Gastroesophageal sphincter (tissue), 4 donors: ENCODE measurements around the gene ADAM8. TPM values are rescaled to one million over a fixed set of nuclear protein-coding genes. Genes with fewer than 3 reads are reported as not detected.

Experiments used
- ATAC-seq: fragments of 150-250 bp; one replicate; pipeline ENCODE4 v1.9.1; 2016; ENCODE audit warnings: mild to moderate bottlenecking, moderate library complexity
- H3K27ac ChIP-seq, 4 donors: fragments of 200-600 bp; sonication (generic) in 3 of 4; 1 replicate in 3 of 4; 2 replicates in 1 of 4; pipeline ENCODE4 v1.5.1; 2016 to 2019
- H3K27me3 ChIP-seq: fragments of 200-600 bp; sonication (generic); one replicate; pipeline ENCODE4 v1.5.1; 2019
- H3K36me3 ChIP-seq, 2 donors: fragments of 200-600 bp; sonication (generic); one replicate each; pipeline ENCODE4 v1.5.1; 2019; ENCODE audit warnings: control low read depth in 1 of 2
- H3K4me1 ChIP-seq, 3 donors: fragments of 200-600 bp; sonication (generic); 1 replicate in 2 of 3; 2 replicates in 1 of 3; pipeline ENCODE4 v1.5.1; 2016 to 2019; ENCODE audit warnings: control low read depth in 2 of 3
- H3K4me3 ChIP-seq, 2 donors: fragments of 200-600 bp; sonication (generic); one replicate each; pipeline ENCODE4 v1.5.1; 2019; ENCODE audit warnings: mild to moderate bottlenecking in 1 of 2, moderate library complexity in 1 of 2
- H3K9me3 ChIP-seq, 3 donors: fragments of 200-600 bp; sonication (generic); one replicate each; pipeline ENCODE4 v1.5.1; 2017 to 2019; ENCODE audit warnings: control low read depth in 2 of 3
- CTCF ChIP-seq, 4 experiments: fragments of 200-600 bp in 2 of 4; fragments of 450-650 bp in 2 of 4; sonication (generic) in 1 of 4; IDR thresholded peaks; one replicate each; pipeline ENCODE4 v1.5.1; 2017 to 2019; ENCODE audit warnings: antibody characterized with exemption in 4 of 4, mild to moderate bottlenecking in 2 of 4, moderate library complexity in 2 of 4
- EP300 ChIP-seq: sonication (generic); formaldehyde crosslinking; IDR thresholded peaks from one replicate; pipeline ENCODE4 v1.6.1; 2017; ENCODE audit warnings: antibody characterized with exemption, mild to moderate bottlenecking
- POLR2A ChIP-seq, 2 donors: fragments of 450-650 bp; IDR thresholded peaks; one replicate each; pipeline ENCODE4 v1.6.1; 2017; ENCODE audit warnings: antibody characterized with exemption in 2 of 2, mild to moderate bottlenecking in 2 of 2, moderate library complexity in 1 of 2
- POLR2AphosphoS5 ChIP-seq: sonication (generic); formaldehyde crosslinking; IDR thresholded peaks from one replicate; pipeline ENCODE4 v1.6.1; 2017; ENCODE audit warnings: antibody characterized with exemption
- WGBS, 2 donors: methylation state at CpG; one replicate each; pipeline ENCODE4 v1.1.5; 2018; ENCODE audit warnings: low coverage in 1 of 2; 5-methylcytosine and 5-hydroxymethylcytosine counted together
- total RNA-seq, 4 donors: library from RNA; depleted of rRNA; stranded (reverse); fragments of >200 nt; gene quantifications; one replicate each; pipeline ENCODE4 v1.1.0, GENCODE V29; 2016

ADAM8 gene
- total RNA-seq, 4 donors from 2014 or later, result 2.0 to 6.6 (median 3.3) TPM

GRCh38 chr10:133246236-133246626 is 30.4 kb downstream of the ADAM8 start:
- WGBS, 2 donors, result 45 to 47% methylated on average over 4 to 8 of the region's 12 CpGs
- Histone ChIP-seq H3K9me3 (no peaks in the 10 kb centered on the region), H3K4me3 (no peak overlapping the region), H3K36me3 (no peaks in the 10 kb centered on the region), H3K27me3 (peaks cover 98% of the 10 kb centered on the region), H3K4me1 (no peaks in the 10 kb centered on the region), H3K27ac (no peak overlapping the region)
- ATAC-seq, result no peak
- no peak for TF ChIP-seq CTCF (IDR thresholded peaks at IDR 0.05)
- TF ChIP-seq POLR2AphosphoS5, result no peak

GRCh38 chr10:133245439-133246235 is 31.0 kb downstream of the ADAM8 start:
- no peak overlapping the region for H3K4me3 ChIP-seq
- 33 to 80% methylated on average over 2 to 3 of the region's 33 CpGs for WGBS, 2 donors
- no peak overlapping the region for H3K27ac ChIP-seq
- no peaks in the 10 kb centered on the region for H3K4me1 ChIP-seq
- TF ChIP-seq EP300, result no peak
- no peaks in the 10 kb centered on the region for H3K9me3 ChIP-seq
- no peak for ATAC-seq
- no peaks in the 10 kb centered on the region for H3K36me3 ChIP-seq
- H3K27me3 ChIP-seq, result peaks cover 98% of the 10 kb centered on the region

GRCh38 chr10:133243593-133243992 is 33.1 kb downstream of the ADAM8 start:
- no peak for TF ChIP-seq EP300
- Histone ChIP-seq H3K4me3 (no peak overlapping the region), H3K9me3 (no peaks in the 10 kb centered on the region), H3K27me3 (peaks cover 100% of the 10 kb centered on the region), H3K4me1 (peaks cover 0 to under 1% (median 0%) of the 10 kb centered on the region in 3 donors), H3K36me3 (no peaks in the 10 kb centered on the region), H3K27ac (no peak overlapping the region)
- ATAC-seq, result no peak
- 70 to 87% methylated on average over 3 to 4 of the region's 14 CpGs for WGBS, 2 donors

DNA sequence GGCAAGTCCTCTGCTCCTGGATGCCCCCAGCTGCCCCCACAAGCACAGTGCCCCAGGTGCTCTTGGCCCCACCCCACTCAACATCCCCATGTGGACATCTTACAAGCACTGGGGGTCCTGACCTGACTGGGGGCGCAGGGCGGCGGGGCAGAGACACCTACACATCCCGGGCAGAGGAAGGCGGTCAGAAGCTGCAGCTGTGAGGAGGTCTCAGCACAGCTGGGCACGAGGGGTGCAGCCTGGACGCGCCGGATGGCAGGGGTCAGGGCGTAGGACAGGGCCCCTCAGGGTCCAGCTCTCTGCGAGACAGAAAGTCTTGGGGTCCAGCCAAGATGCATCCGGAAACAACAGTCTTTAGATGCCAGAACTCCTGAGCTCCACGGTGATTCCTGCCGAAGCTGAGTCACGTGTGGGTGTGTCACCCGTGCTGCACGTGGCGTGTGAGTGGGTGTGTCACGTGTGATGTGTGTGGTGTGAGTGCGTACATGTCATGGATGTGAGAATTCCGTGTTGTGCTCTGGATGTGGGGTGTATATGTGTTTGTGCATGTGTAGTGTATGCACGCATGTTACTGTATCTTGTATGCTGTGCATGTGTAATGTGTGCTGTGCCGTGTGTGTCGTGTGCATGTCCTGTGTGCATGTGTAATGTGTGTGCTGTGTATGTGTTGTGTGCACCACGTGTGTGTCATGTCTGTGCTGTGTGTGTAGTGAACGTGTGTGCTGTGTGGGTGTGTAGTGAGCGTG is 33.9 kb downstream of the ADAM8 start:
- no peak for TF ChIP-seq EP300
- TF ChIP-seq CTCF (IDR thresholded peaks at IDR 0.05), result no peak
- no peak for TF ChIP-seq POLR2A (IDR thresholded peaks at IDR 0.05)
- no peak for TF ChIP-seq POLR2AphosphoS5
- Histone ChIP-seq H3K27ac (no peak overlapping the region), H3K9me3 (no peaks in the 10 kb centered on the region), H3K4me1 (peaks cover 0 to 8% (median 0%) of the 10 kb centered on the region in 3 donors), H3K4me3 (no peak overlapping the region), H3K27me3 (peaks cover 100% of the 10 kb centered on the region), H3K36me3 (no peaks in the 10 kb centered on the region)
- 59 to 67% methylated on average over 5 to 9 of the region's 27 CpGs for WGBS, 2 donors
- ATAC-seq, result no peak

DNA sequence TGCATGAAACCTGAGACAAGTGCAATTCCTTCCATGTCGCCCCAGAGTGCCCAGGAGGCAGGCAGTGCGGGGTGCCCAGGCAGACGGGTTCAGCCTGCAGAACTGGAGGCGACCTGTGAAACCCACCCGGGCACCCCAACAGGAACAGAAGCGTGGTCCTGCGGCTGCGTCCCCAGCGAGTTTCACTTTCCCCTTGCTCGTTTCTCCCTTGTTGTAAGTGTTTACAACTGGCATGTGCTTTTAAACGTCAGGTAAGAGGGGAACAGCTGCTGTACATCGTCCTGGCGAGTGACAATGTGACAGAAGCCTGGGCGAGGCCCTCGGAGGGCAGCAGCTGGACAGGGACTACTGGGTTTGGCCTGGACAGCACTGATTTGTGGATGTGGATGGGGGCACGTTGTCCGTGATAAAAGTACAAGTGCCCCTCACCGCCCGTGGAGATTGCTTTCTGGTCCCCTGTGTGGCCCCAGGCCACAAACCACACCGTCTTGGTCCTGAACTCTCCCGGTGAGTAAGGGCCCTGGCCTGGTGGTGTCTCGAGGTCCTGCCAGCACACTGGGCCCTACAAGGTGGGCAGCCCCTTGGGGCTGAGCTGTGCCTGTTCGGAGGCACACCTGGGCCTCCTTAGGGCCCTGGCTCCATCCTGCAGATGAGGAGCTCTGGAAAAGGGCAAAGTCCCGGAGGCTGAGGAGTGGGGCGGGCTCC is 35.0 kb downstream of the ADAM8 start:
- ATAC-seq, result no peak
- WGBS, 2 donors, result 45 to 84% methylated on average over 9 of the region's 25 CpGs
- TF ChIP-seq POLR2AphosphoS5 (no peak), EP300 (no peak), POLR2A (IDR thresholded peaks at IDR 0.05) (no peak), CTCF (IDR thresholded peaks at IDR 0.05) (no peak)

More for the DNA sequence above, 35.0 kb downstream of the ADAM8 start:
- H3K4me3 ChIP-seq, result peak overlapping the region in 1 of 2 donors; percentile 12
- H3K36me3 ChIP-seq, result no peaks in the 10 kb centered on the region
- H3K9me3 ChIP-seq, result no peaks in the 10 kb centered on the region
- H3K27me3 ChIP-seq, result peaks cover 100% of the 10 kb centered on the region
- no peak overlapping the region for H3K27ac ChIP-seq
- peaks cover 0 to 20% (median 3%) of the 10 kb centered on the region in 3 donors for H3K4me1 ChIP-seq
